Measurements from ENCODE around the gene CBX2.
A peak's percentile ranks its signal among the peaks of the same experiment; 100 is the strongest.

- no peak for TF ChIP-seq CTCF (IDR thresholded peaks at IDR 0.05)
- peak in 2 of 3 donors; percentile 33 to 34 for TF ChIP-seq POLR2A (IDR thresholded peaks at IDR 0.05)
Measured at GRCh38 chr17:79814974-79815835, 37.3 kb downstream of the CBX2 start.
